Duodenal mucosa (tissue), 2 donors: ENCODE results near the gene KDM4C.
"Not testable (repeated sequence)": the region's sequence is repeated elsewhere in the genome, so short reads cannot be mapped to it uniquely, and the experiment has no call there.

ENCODE experiments used
- H3K27ac ChIP-seq: one replicate; pipeline ENCODE4 v1.7.0; 2013; ENCODE audit warnings: low read depth, low read length
- H3K27me3 ChIP-seq, 2 donors: one replicate each; pipeline ENCODE4 v1.7.0; 2013; ENCODE audit warnings: low read length in 2 of 2, control low read depth in 1 of 2; ENCODE audit not compliant: insufficient read depth in 2 of 2, control insufficient read depth in 1 of 2
- H3K36me3 ChIP-seq, 2 donors: one replicate each; pipeline ENCODE4 v1.7.0; 2013; ENCODE audit warnings: low read length in 2 of 2, control low read depth in 1 of 2; ENCODE audit not compliant: insufficient read depth in 2 of 2, control insufficient read depth in 1 of 2
- H3K4me1 ChIP-seq, 2 donors: one replicate each; pipeline ENCODE4 v1.7.0; 2013; ENCODE audit warnings: low read length in 2 of 2, control low read depth in 1 of 2; ENCODE audit not compliant: insufficient read depth in 2 of 2, control insufficient read depth in 1 of 2
- H3K4me3 ChIP-seq, 2 donors: one replicate each; pipeline ENCODE4 v1.7.0; 2013; ENCODE audit warnings: low read length in 2 of 2, low read depth in 1 of 2
- H3K9ac ChIP-seq, 2 donors: one replicate each; pipeline ENCODE4 v1.7.0; 2013; ENCODE audit warnings: low read length in 2 of 2, low read depth in 1 of 2
- H3K9me3 ChIP-seq, 2 donors: one replicate each; pipeline ENCODE4 v1.7.0; 2013; ENCODE audit warnings: low read length in 2 of 2, control low read depth in 1 of 2; ENCODE audit not compliant: control insufficient read depth in 1 of 2

Gene KDM4C

GRCh38 chr9:6757456-6758247 lies at the start of gene KDM4C:
Gene KDM4C, plus strand, starts transcription at chr9:6757973. Its CDS starts 35,016 bp downstream, at chr9:6792989.
- no peaks in the 10 kb centered on the region for H3K27me3 ChIP-seq
- H3K9ac ChIP-seq = peak within 1 kb of the TSS; percentile 88 to 95
- H3K9me3 ChIP-seq = no peaks in the 10 kb centered on the region
- H3K27ac ChIP-seq = peak within 1 kb of the TSS; percentile 100
- peak within 1 kb of the TSS; percentile 97 for H3K4me3 ChIP-seq
- H3K4me1 ChIP-seq = peaks cover 5 to 17% of the 10 kb centered on the region in 2 donors
- no peaks in the 10 kb centered on the region for H3K36me3 ChIP-seq

GRCh38 chr9:6708732-6709131 lies 49.0 kb upstream of the KDM4C start:
- H3K4me3 ChIP-seq = no peak overlapping the region
- no peaks in the 10 kb centered on the region for H3K9me3 ChIP-seq
- no peaks in the 10 kb centered on the region for H3K36me3 ChIP-seq
- H3K4me1 ChIP-seq = no peaks in the 10 kb centered on the region
- no peaks in the 10 kb centered on the region for H3K27me3 ChIP-seq
- H3K27ac ChIP-seq = no peak overlapping the region
- H3K9ac ChIP-seq = no peak overlapping the region

- Histone ChIP-seq H3K4me1 (peaks cover 0 to 12% of the 10 kb centered on the region in 2 donors), H3K36me3 (no peaks in the 10 kb centered on the region), H3K4me3 (no peak overlapping the region), H3K9ac (no peak overlapping the region), H3K27ac (no peak overlapping the region), H3K9me3 (no peaks in the 10 kb centered on the region), H3K27me3 (no peaks in the 10 kb centered on the region)
Observed at GRCh38 chr9:6711403-6711802, 46.4 kb upstream of the KDM4C start.

GRCh38 chr9:6712041-6712440 lies 45.7 kb upstream of the KDM4C start:
- Histone ChIP-seq H3K27me3 (no peaks in the 10 kb centered on the region), H3K4me1 (peaks cover 0 to 13% of the 10 kb centered on the region in 2 donors), H3K9me3 (no peaks in the 10 kb centered on the region), H3K27ac (no peak overlapping the region), H3K36me3 (no peaks in the 10 kb centered on the region), H3K9ac (no peak overlapping the region), H3K4me3 (no peak overlapping the region)

GRCh38 chr9:6714176-6714575 lies 43.6 kb upstream of the KDM4C start:
- Histone ChIP-seq H3K36me3 (no peaks in the 10 kb centered on the region), H3K27ac (no peak overlapping the region), H3K4me1 (peaks cover 0 to 13% of the 10 kb centered on the region in 2 donors)

GRCh38 chr9:6715153-6715754 lies 42.5 kb upstream of the KDM4C start:
- not testable (repeated sequence) for H3K27me3 ChIP-seq, H3K9me3 ChIP-seq, H3K36me3 ChIP-seq
- H3K4me1 ChIP-seq = peaks cover 0 to 13% of the 10 kb centered on the region in 2 donors
- peak overlapping the region; percentile 74 to 87 for H3K9ac ChIP-seq
- H3K27ac ChIP-seq = peak overlapping the region; percentile 88
- H3K4me3 ChIP-seq = peak overlapping the region; percentile 69 to 92

More at GRCh38 chr9:6714176-6714575, 43.6 kb upstream of the KDM4C start:
- H3K27me3 ChIP-seq = no peaks in the 10 kb centered on the region
- no peak overlapping the region for H3K4me3 ChIP-seq
- no peaks in the 10 kb centered on the region for H3K9me3 ChIP-seq
- H3K9ac ChIP-seq = no peak overlapping the region

GRCh38 chr9:6715755-6716643 lies 41.8 kb upstream of the KDM4C start:
- Histone ChIP-seq H3K27me3 (no peaks in the 10 kb centered on the region), H3K36me3 (no peaks in the 10 kb centered on the region), H3K27ac (peak overlapping the region; percentile 88), H3K4me3 (peak overlapping the region; percentile 69 to 92), H3K9ac (peak overlapping the region; percentile 74 to 87), H3K4me1 (peaks cover 0 to 13% of the 10 kb centered on the region in 2 donors), H3K9me3 (no peaks in the 10 kb centered on the region)

- Histone ChIP-seq H3K9me3 (no peaks in the 10 kb centered on the region), H3K9ac (peak overlapping the region; percentile 74 to 87), H3K36me3 (no peaks in the 10 kb centered on the region), H3K4me3 (peak overlapping the region; percentile 69 to 92), H3K27ac (peak overlapping the region; percentile 88), H3K27me3 (no peaks in the 10 kb centered on the region), H3K4me1 (peaks cover 0 to 13% of the 10 kb centered on the region in 2 donors)
Observed at GRCh38 chr9:6716766-6717165, 41.0 kb upstream of the KDM4C start.

GRCh38 chr9:6723881-6724420 lies 33.8 kb upstream of the KDM4C start:
- no peaks in the 10 kb centered on the region for H3K9me3 ChIP-seq
- H3K36me3 ChIP-seq = no peaks in the 10 kb centered on the region
- no peak overlapping the region for H3K27ac ChIP-seq
- no peak overlapping the region for H3K4me3 ChIP-seq
- no peaks in the 10 kb centered on the region for H3K4me1 ChIP-seq
- no peak overlapping the region for H3K9ac ChIP-seq
- no peaks in the 10 kb centered on the region for H3K27me3 ChIP-seq
